HepG2 (cell line): Measurements from ENCODE around the gene UBTD2.

Experiments used
- GATAD2A ChIP-seq: IDR thresholded peaks from 2 replicates; pipeline ENCODE4 v1.6.1; 2016
- JUND ChIP-seq: sonication (generic); formaldehyde crosslinking; IDR thresholded peaks from 2 replicates; pipeline ENCODE4 v1.8.0; 2022; ENCODE audit warnings: mild to moderate bottlenecking, missing genetic modification reagents
- NRL ChIP-seq: sonication (generic); formaldehyde crosslinking; IDR thresholded peaks from 2 replicates; pipeline ENCODE4 v1.5.0; 2020; ENCODE audit warnings: missing genetic modification reagents, mild to moderate bottlenecking, moderate library complexity, borderline replicate concordance
- POLR2AphosphoS5 ChIP-seq: IDR thresholded peaks from 2 replicates; pipeline ENCODE4 v1.6.1; 2012; ENCODE audit warnings: low read depth, low read length
- YY1 ChIP-seq: IDR thresholded peaks from 2 replicates; pipeline ENCODE4 v1.6.1; 2011; ENCODE audit warnings: low read length, low read depth, moderate library complexity, mild to moderate bottlenecking; ENCODE audit not compliant: insufficient read depth, insufficient replicate concordance
- TF ChIP-seq, protein P1 (sequence below): sonication (generic); formaldehyde crosslinking; IDR thresholded peaks from 2 replicates; pipeline ENCODE4 v1.4.0; 2020; ENCODE audit warnings: low read depth, mild to moderate bottlenecking, missing genetic modification reagents
- TF ChIP-seq, protein P2 (sequence below): sonication (generic); formaldehyde crosslinking; conservative IDR thresholded peaks from 2 replicates; pipeline ENCODE4 v1.8.0; 2022; ENCODE audit warnings: low read depth, missing genetic modification reagents

DNA sequence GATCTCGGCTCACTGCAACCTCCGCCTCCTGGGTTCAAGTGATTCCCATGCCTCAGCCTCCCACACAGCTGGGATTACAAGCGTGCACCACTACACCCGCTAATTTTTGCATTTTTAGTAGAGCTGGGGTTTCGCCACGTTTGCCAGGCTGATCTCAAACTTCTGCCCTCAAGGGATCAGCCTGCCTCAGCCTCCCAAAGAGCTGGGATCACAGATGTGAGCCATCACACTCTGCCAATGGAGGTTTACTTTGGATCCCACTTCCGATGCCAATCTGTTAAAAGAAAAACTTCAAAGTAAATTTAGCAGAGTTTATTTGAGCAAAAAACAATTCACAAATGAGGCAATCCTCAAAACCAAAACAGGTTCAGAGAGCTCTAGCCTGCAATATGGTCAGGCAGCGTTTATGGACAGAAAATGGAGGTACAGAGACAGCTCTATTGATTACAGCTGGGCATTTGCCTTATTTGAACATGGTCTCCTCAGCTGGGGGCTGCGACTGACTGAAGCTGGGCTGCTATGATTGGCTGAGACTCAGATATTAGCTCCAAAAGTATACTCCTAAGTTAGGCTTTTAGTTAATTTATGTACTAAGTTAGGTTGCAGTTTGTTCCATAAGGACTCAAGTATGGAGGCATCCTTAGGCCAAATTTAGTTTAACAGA lies 18.6 kb upstream of the UBTD2 start:
- no peak for TF ChIP-seq POLR2AphosphoS5
- no peak for TF ChIP-seq GATAD2A
- TF ChIP-seq, protein P1, sequence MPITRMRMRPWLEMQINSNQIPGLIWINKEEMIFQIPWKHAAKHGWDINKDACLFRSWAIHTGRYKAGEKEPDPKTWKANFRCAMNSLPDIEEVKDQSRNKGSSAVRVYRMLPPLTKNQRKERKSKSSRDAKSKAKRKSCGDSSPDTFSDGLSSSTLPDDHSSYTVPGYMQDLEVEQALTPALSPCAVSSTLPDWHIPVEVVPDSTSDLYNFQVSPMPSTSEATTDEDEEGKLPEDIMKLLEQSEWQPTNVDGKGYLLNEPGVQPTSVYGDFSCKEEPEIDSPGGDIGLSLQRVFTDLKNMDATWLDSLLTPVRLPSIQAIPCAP (CRISPR knock-in tag): no peak
- no peak for TF ChIP-seq NRL (CRISPR knock-in tag)
- TF ChIP-seq, protein P2, sequence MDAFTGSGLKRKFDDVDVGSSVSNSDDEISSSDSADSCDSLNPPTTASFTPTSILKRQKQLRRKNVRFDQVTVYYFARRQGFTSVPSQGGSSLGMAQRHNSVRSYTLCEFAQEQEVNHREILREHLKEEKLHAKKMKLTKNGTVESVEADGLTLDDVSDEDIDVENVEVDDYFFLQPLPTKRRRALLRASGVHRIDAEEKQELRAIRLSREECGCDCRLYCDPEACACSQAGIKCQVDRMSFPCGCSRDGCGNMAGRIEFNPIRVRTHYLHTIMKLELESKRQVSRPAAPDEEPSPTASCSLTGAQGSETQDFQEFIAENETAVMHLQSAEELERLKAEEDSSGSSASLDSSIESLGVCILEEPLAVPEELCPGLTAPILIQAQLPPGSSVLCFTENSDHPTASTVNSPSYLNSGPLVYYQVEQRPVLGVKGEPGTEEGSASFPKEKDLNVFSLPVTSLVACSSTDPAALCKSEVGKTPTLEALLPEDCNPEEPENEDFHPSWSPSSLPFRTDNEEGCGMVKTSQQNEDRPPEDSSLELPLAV (CRISPR knock-in tag): no peak
- TF ChIP-seq JUND: no peak
- no peak for TF ChIP-seq YY1
